Lower leg skin (tissue), 4 donors: Measurements from ENCODE around the gene CD1E. TPM values are rescaled to one million over a fixed set of nuclear protein-coding genes. Genes with fewer than 3 reads are reported as not detected.

Experiments
- DNase-seq, 2 donors: peaks; one replicate each; pipeline ENCODE4 v3.0.0-alpha.2; 2019; ENCODE audit warnings: low spot score in 2 of 2
- H3K4me3 ChIP-seq: fragments of 200-600 bp; sonication (generic); 2 replicates; pipeline ENCODE4 v1.5.1; 2017; ENCODE audit warnings: mild to moderate bottlenecking, low read depth; ENCODE audit not compliant: poor library complexity, severe bottlenecking
- CTCF ChIP-seq, 3 donors: fragments of 450-650 bp; IDR thresholded peaks; one replicate each; pipeline ENCODE4 v1.5.1; 2016; ENCODE audit warnings: antibody characterized with exemption in 3 of 3, mild to moderate bottlenecking in 3 of 3, moderate library complexity in 2 of 3
- POLR2A ChIP-seq, 2 donors: fragments of 450-650 bp; IDR thresholded peaks; one replicate each; pipeline ENCODE4 v1.6.1; 2016 to 2017; ENCODE audit warnings: antibody characterized with exemption in 2 of 2, mild to moderate bottlenecking in 1 of 2, moderate library complexity in 1 of 2
- WGBS, 2 donors: methylation state at CpG; one replicate each; pipeline ENCODE4 v1.1.5; 2018; 5-methylcytosine and 5-hydroxymethylcytosine counted together
- intact Hi-C: fragments of 100-400 bp; cut with DNase I; formaldehyde crosslinking; loops from one replicate; pipeline ENCODE4 v1.15.0; 2023; ENCODE audit warnings: low total_unique reads
- total RNA-seq, 4 donors: library from RNA; depleted of rRNA; stranded (reverse); fragments of >200 nt; gene quantifications; one replicate each; pipeline ENCODE4 v1.1.0, GENCODE V29; 2016

CD1E gene
- 1 to 10 TPM; 5.3 to 6.7 (median 6.2) TPM for total RNA-seq

GRCh38 chr1:158353303-158354075 lies at the start of gene CD1E:
Gene CD1E, plus strand, starts transcription at chr1:158353894. Its CDS starts 95 bp downstream, at chr1:158353989.
- TF ChIP-seq POLR2A (IDR thresholded peaks at IDR 0.05) (no peak), CTCF (IDR thresholded peaks at IDR 0.05) (no peak)
- 44% methylated on average over 6 of the region's 6 CpGs for WGBS, 2 donors
- intact Hi-C loops: no loop called here
- no peak within 1 kb of the TSS for H3K4me3 ChIP-seq
- DNase-seq: no peak

GRCh38 chr1:158310623-158311022 lies 43.1 kb upstream of the CD1E start:
- no peak for DNase-seq
- H3K4me3 ChIP-seq: no peak overlapping the region

GRCh38 chr1:158311066-158311465 lies 42.6 kb upstream of the CD1E start:
- TF ChIP-seq CTCF (IDR thresholded peaks at IDR 0.05): no peak
- no peak for TF ChIP-seq POLR2A (IDR thresholded peaks at IDR 0.05)
- WGBS, 2 donors: 80 to 81% methylated on average over 2 of the region's 2 CpGs
- no peak for DNase-seq

More at GRCh38 chr1:158310623-158311022, 43.1 kb upstream of the CD1E start:
- WGBS, 2 donors: 76 to 92% methylated on average over 1 of the region's 1 CpG
- TF ChIP-seq CTCF (IDR thresholded peaks at IDR 0.05) (no peak), POLR2A (IDR thresholded peaks at IDR 0.05) (no peak)
- intact Hi-C loops: no loop called here

GRCh38 chr1:158323866-158324265 lies 29.8 kb upstream of the CD1E start:
- 61% methylated on average over 1 of the region's 1 CpG for WGBS, 2 donors
- no peak overlapping the region for H3K4me3 ChIP-seq
- no peak for TF ChIP-seq CTCF (IDR thresholded peaks at IDR 0.05)
- no peak for TF ChIP-seq POLR2A (IDR thresholded peaks at IDR 0.05)
- DNase-seq: no peak
- intact Hi-C loops: no loop called here

More at GRCh38 chr1:158311066-158311465, 42.6 kb upstream of the CD1E start:
- intact Hi-C loops: no loop called here
- no peak overlapping the region for H3K4me3 ChIP-seq

GRCh38 chr1:158324395-158324794 lies 29.3 kb upstream of the CD1E start:
- no peak overlapping the region for H3K4me3 ChIP-seq
- WGBS, 2 donors: 81 to 85% methylated on average over 4 of the region's 4 CpGs
- TF ChIP-seq POLR2A (IDR thresholded peaks at IDR 0.05): no peak
- TF ChIP-seq CTCF (IDR thresholded peaks at IDR 0.05): no peak
- no peak for DNase-seq
- intact Hi-C loops: no loop called here

GRCh38 chr1:158327481-158327880 lies 26.2 kb upstream of the CD1E start:
- TF ChIP-seq POLR2A (IDR thresholded peaks at IDR 0.05) (no peak), CTCF (IDR thresholded peaks at IDR 0.05) (no peak)
- DNase-seq: no peak
- intact Hi-C loops: no loop called here
- H3K4me3 ChIP-seq: no peak overlapping the region
